ENCODE data around the gene NANOG.
A peak's percentile ranks its signal among the peaks of the same experiment; 100 is the strongest.
"Not testable (repeated sequence)": the region's sequence is repeated elsewhere in the genome, so short reads cannot be mapped to it uniquely, and the experiment has no call there.

NANOG gene

GRCh38 chr12:7788884-7789528 is at the start of gene NANOG:
Gene NANOG (plus strand): TSS chr12:7789402. CDS start chr12:7789615, 213 bp downstream.
- not testable (repeated sequence) for H3K4me1 Mint-ChIP-seq; ATAC-seq (replicated peaks); DNase-seq; H3K36me3 Mint-ChIP-seq; H3K27ac Mint-ChIP-seq; H3K9me3 Mint-ChIP-seq; H3K4me3 Mint-ChIP-seq
- H3K27me3 Mint-ChIP-seq, result peaks cover 7 to 23% of the 10 kb centered on the region in 2 donors

- peaks cover 4 to 6% of the 10 kb centered on the region in 2 donors for H3K9me3 Mint-ChIP-seq
- peaks cover 5 to 13% of the 10 kb centered on the region in 2 donors for H3K4me1 Mint-ChIP-seq
- H3K36me3 Mint-ChIP-seq, result peaks cover 2 to 3% of the 10 kb centered on the region in 2 donors
- no peak within 1 kb of the TSS for H3K4me3 Mint-ChIP-seq
- no peak for ATAC-seq (replicated peaks)
- no peaks in the 10 kb centered on the region for H3K27me3 Mint-ChIP-seq
- DNase-seq, result no peak
- H3K27ac Mint-ChIP-seq, result no peak within 1 kb of the TSS
Measured at GRCh38 chr12:7747246-7747645, 42.0 kb upstream of the NANOG start, which contains the start of gene CLEC4C. Gene CLEC4C (minus strand): TSS chr12:7747375. CDS start chr12:7747348, 27 bp downstream.

- peaks cover 8 to 19% of the 10 kb centered on the region in 2 donors for H3K4me1 Mint-ChIP-seq
- ATAC-seq (replicated peaks), result peak in 1 of 2 donors; percentile 27
Measured at GRCh38 chr12:7748852-7749251, 40.4 kb upstream of the NANOG start.

GRCh38 chr12:7749442-7749841 is 39.8 kb upstream of the NANOG start:
- ATAC-seq (replicated peaks), result peak; percentile 45 to 59
- no peak overlapping the region for H3K27ac Mint-ChIP-seq
- H3K4me3 Mint-ChIP-seq, result no peak overlapping the region
- H3K4me1 Mint-ChIP-seq, result peaks cover 8 to 19% of the 10 kb centered on the region in 2 donors
- H3K27me3 Mint-ChIP-seq, result no peaks in the 10 kb centered on the region
- H3K36me3 Mint-ChIP-seq, result peaks cover 2 to 3% of the 10 kb centered on the region in 2 donors
- DNase-seq, result no peak
- peaks cover 0 to 3% of the 10 kb centered on the region in 2 donors for H3K9me3 Mint-ChIP-seq

More at GRCh38 chr12:7748852-7749251, 40.4 kb upstream of the NANOG start:
- Mint-ChIP-seq H3K9me3 (peaks cover 0 to 3% of the 10 kb centered on the region in 2 donors), H3K4me3 (no peak overlapping the region), H3K36me3 (peaks cover 2 to 3% of the 10 kb centered on the region in 2 donors), H3K27ac (peak overlapping the region; percentile 56), H3K27me3 (no peaks in the 10 kb centered on the region)
- DNase-seq, result no peak

GRCh38 chr12:7750350-7750749 is 38.9 kb upstream of the NANOG start:
- peaks cover 8 to 19% of the 10 kb centered on the region in 2 donors for H3K4me1 Mint-ChIP-seq
- no peak overlapping the region for H3K4me3 Mint-ChIP-seq
- ATAC-seq (replicated peaks), result no peak
- no peak for DNase-seq
- peaks cover 2 to 3% of the 10 kb centered on the region in 2 donors for H3K36me3 Mint-ChIP-seq
- H3K27me3 Mint-ChIP-seq, result no peaks in the 10 kb centered on the region
- H3K9me3 Mint-ChIP-seq, result peaks cover 0 to 3% of the 10 kb centered on the region in 2 donors
- no peak overlapping the region for H3K27ac Mint-ChIP-seq

- H3K36me3 Mint-ChIP-seq, result peaks cover 2 to 3% of the 10 kb centered on the region in 2 donors
- ATAC-seq (replicated peaks) (no peak), DNase-seq (no peak)
- H3K4me3 Mint-ChIP-seq, result no peak overlapping the region
- no peak overlapping the region for H3K27ac Mint-ChIP-seq
- peaks cover 0 to 1% of the 10 kb centered on the region in 2 donors for H3K9me3 Mint-ChIP-seq
- H3K4me1 Mint-ChIP-seq, result peaks cover 8 to 19% of the 10 kb centered on the region in 2 donors
- no peaks in the 10 kb centered on the region for H3K27me3 Mint-ChIP-seq
Measured at GRCh38 chr12:7751394-7751793, 37.8 kb upstream of the NANOG start.

- not testable (repeated sequence) for DNase-seq, H3K27me3 Mint-ChIP-seq, H3K4me3 Mint-ChIP-seq, H3K36me3 Mint-ChIP-seq, H3K27ac Mint-ChIP-seq, H3K9me3 Mint-ChIP-seq
- peak; percentile 67 to 83 for ATAC-seq (replicated peaks)
- peaks cover 6 to 14% of the 10 kb centered on the region in 2 donors for H3K4me1 Mint-ChIP-seq
Measured at GRCh38 chr12:7751941-7752922, 37.0 kb upstream of the NANOG start.

GRCh38 chr12:7755668-7756067 is 33.5 kb upstream of the NANOG start:
- not testable (repeated sequence) for DNase-seq; ATAC-seq (replicated peaks); H3K9me3 Mint-ChIP-seq; H3K4me1 Mint-ChIP-seq; H3K36me3 Mint-ChIP-seq; H3K27me3 Mint-ChIP-seq; H3K27ac Mint-ChIP-seq
- H3K4me3 Mint-ChIP-seq, result peak overlapping the region in 1 of 2 donors; percentile 53

- DNase-seq (no peak), ATAC-seq (replicated peaks) (no peak)
- H3K9me3 Mint-ChIP-seq, result no peaks in the 10 kb centered on the region
- H3K36me3 Mint-ChIP-seq, result no peaks in the 10 kb centered on the region
- peaks cover 2 to 6% of the 10 kb centered on the region in 2 donors for H3K4me1 Mint-ChIP-seq
- no peak overlapping the region for H3K4me3 Mint-ChIP-seq
- no peak overlapping the region for H3K27ac Mint-ChIP-seq
- H3K27me3 Mint-ChIP-seq, result no peaks in the 10 kb centered on the region
Measured at GRCh38 chr12:7756993-7757392, 32.2 kb upstream of the NANOG start.

- ATAC-seq (replicated peaks), result no peak
- no peak overlapping the region for H3K27ac Mint-ChIP-seq
Measured at GRCh38 chr12:7758766-7759140, 30.4 kb upstream of the NANOG start.

GRCh38 chr12:7769999-7770398 is 19.2 kb upstream of the NANOG start:
- no peak for ATAC-seq (replicated peaks)
- H3K4me3 Mint-ChIP-seq, result no peak overlapping the region

More at GRCh38 chr12:7758766-7759140, 30.4 kb upstream of the NANOG start:
- no peak for DNase-seq
- Mint-ChIP-seq H3K9me3 (no peaks in the 10 kb centered on the region), H3K36me3 (no peaks in the 10 kb centered on the region), H3K27me3 (no peaks in the 10 kb centered on the region), H3K4me3 (no peak overlapping the region), H3K4me1 (no peaks in the 10 kb centered on the region)

GRCh38 chr12:7781274-7781673 is 7.9 kb upstream of the NANOG start:
- ATAC-seq (replicated peaks), result no peak
- H3K27ac Mint-ChIP-seq, result no peak overlapping the region
- no peak for DNase-seq
- H3K4me1 Mint-ChIP-seq, result no peaks in the 10 kb centered on the region
- H3K9me3 Mint-ChIP-seq, result no peaks in the 10 kb centered on the region
- H3K4me3 Mint-ChIP-seq, result no peak overlapping the region
- H3K36me3 Mint-ChIP-seq, result no peaks in the 10 kb centered on the region
- H3K27me3 Mint-ChIP-seq, result no peaks in the 10 kb centered on the region

More at GRCh38 chr12:7769999-7770398, 19.2 kb upstream of the NANOG start:
- Mint-ChIP-seq H3K4me1 (no peaks in the 10 kb centered on the region), H3K27me3 (no peaks in the 10 kb centered on the region), H3K27ac (no peak overlapping the region), H3K9me3 (no peaks in the 10 kb centered on the region), H3K36me3 (no peaks in the 10 kb centered on the region)
- no peak for DNase-seq

GRCh38 chr12:7782055-7782454 is 7.1 kb upstream of the NANOG start:
- no peak overlapping the region for H3K4me3 Mint-ChIP-seq
- H3K4me1 Mint-ChIP-seq, result no peaks in the 10 kb centered on the region
- no peaks in the 10 kb centered on the region for H3K36me3 Mint-ChIP-seq
- peaks cover 0 to 7% of the 10 kb centered on the region in 2 donors for H3K27me3 Mint-ChIP-seq
- H3K27ac Mint-ChIP-seq, result no peak overlapping the region
- H3K9me3 Mint-ChIP-seq, result no peaks in the 10 kb centered on the region
- ATAC-seq (replicated peaks), result no peak
- DNase-seq, result no peak

GRCh38 chr12:7783433-7783832 is 5.8 kb upstream of the NANOG start:
- not testable (repeated sequence) for H3K27ac Mint-ChIP-seq

More at GRCh38 chr12:7783433-7783832, 5.8 kb upstream of the NANOG start:
- H3K27me3 Mint-ChIP-seq, result peaks cover 0 to 17% of the 10 kb centered on the region in 2 donors
- not testable (repeated sequence) for H3K36me3 Mint-ChIP-seq; H3K4me1 Mint-ChIP-seq; H3K9me3 Mint-ChIP-seq; H3K4me3 Mint-ChIP-seq; DNase-seq; ATAC-seq (replicated peaks)
